AG04449 (cell line): Measurements from ENCODE around the gene ACVRL1.

Experiments used
- CTCF ChIA-PET: fragments of 350-600 bp; formaldehyde crosslinking; extraction: SDS; loops from one replicate; lab custom pipeline; 2021; ENCODE audit warnings: antibody characterized with exemption; lab: Yijun Ruan, JAX
- POLR2A ChIA-PET: fragments of 400-600, 350-600 bp; formaldehyde crosslinking; extraction: SDS; loops from one replicate; lab custom pipeline; 2020; ENCODE audit warnings: antibody characterized with exemption, inconsistent platforms; lab: Yijun Ruan, JAX
- DNase-seq: peaks from one replicate; pipeline ENCODE4 v3.0.0-alpha.2; 2010; ENCODE audit warnings: low read depth, low spot score
- H3K4me3 ChIP-seq: 2 replicates; pipeline ENCODE4 v1.5.1; 2011; ENCODE audit warnings: low read depth, mild to moderate bottlenecking, control low read depth, low read length
- TF ChIP-seq, protein P1 (sequence below): IDR thresholded peaks from one replicate; pipeline ENCODE4 v1.5.1; 2011; ENCODE audit warnings: mild to moderate bottlenecking, moderate library complexity, low read length, control low read depth, inconsistent platforms; ENCODE audit not compliant: insufficient read depth; ENCODE audit errors: missing control alignments

Gene ACVRL1

DNA sequence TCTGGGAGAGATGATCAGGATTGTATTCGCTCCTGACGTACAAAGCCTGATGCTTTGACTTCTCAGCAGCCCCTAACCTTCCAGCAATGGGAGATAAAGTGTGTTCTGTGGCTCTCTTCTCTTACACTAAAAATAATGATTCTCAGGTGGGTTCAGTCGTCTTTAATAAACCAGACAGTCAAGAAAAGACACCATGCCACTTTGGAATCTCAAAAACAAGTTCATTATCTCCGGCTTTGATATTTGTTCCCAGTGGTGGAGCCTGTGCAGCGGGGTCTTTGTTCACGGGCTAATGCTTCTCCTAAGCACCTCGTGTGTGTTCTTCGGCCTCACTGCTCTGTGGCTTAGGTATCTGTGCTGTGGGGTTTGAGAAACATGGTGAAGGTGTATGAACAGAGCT is 45.8 kb downstream of the ACVRL1 start:
- TF ChIP-seq, protein P1, sequence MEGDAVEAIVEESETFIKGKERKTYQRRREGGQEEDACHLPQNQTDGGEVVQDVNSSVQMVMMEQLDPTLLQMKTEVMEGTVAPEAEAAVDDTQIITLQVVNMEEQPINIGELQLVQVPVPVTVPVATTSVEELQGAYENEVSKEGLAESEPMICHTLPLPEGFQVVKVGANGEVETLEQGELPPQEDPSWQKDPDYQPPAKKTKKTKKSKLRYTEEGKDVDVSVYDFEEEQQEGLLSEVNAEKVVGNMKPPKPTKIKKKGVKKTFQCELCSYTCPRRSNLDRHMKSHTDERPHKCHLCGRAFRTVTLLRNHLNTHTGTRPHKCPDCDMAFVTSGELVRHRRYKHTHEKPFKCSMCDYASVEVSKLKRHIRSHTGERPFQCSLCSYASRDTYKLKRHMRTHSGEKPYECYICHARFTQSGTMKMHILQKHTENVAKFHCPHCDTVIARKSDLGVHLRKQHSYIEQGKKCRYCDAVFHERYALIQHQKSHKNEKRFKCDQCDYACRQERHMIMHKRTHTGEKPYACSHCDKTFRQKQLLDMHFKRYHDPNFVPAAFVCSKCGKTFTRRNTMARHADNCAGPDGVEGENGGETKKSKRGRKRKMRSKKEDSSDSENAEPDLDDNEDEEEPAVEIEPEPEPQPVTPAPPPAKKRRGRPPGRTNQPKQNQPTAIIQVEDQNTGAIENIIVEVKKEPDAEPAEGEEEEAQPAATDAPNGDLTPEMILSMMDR = no peak
- no peak for DNase-seq
- ChIA-PET POLR2A (no interaction called here), CTCF (interaction anchor here (6.4 kb wide), 1 partner anchor 30 kb away, joined by 23 read pairs; no protein-coding TSS in a partner anchor)
- H3K4me3 ChIP-seq = peak overlapping the region; percentile 83

GRCh38 chr12:51953864-51954263 is 46.6 kb downstream of the ACVRL1 start:
- no peak overlapping the region for H3K4me3 ChIP-seq
- TF ChIP-seq, protein P1 = no peak
- ChIA-PET CTCF (interaction anchor here (0.9 to 6.4 kb wide), 2 partner anchors 31 to 39 kb away, joined by 4 to 23 read pairs; no protein-coding TSS in a partner anchor), POLR2A (no interaction called here)
- DNase-seq = no peak

GRCh38 chr12:51954561-51955361 is 47.5 kb downstream of the ACVRL1 start:
- H3K4me3 ChIP-seq = no peak overlapping the region
- TF ChIP-seq, protein P1 = no peak
- ChIA-PET POLR2A (no interaction called here), CTCF (interaction anchor here (0.9 to 6.4 kb wide), 4 partner anchors 17 to 39 kb away, joined by 4 to 23 read pairs (median 5); no protein-coding TSS in a partner anchor)
- DNase-seq = no peak

DNA sequence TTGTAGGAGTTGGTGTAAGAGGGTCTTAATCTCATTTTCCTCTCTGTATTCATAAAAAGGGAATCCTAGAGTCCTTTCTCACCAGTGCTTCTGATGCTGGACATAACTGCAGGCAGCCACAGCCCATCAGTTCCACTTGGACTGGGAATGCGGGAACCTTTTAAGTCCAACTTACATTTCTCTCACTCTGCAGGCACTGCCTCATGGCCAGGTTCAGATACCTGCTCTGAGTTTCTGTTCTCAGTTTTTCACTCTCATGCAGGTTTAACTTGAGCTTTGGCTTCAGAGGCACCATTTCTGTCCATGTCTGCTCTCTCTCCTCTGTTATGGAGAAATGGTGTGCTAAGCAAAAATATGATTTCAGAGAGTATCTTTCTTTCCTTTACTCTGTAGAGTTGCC is 48.4 kb downstream of the ACVRL1 start:
- ChIA-PET CTCF (interaction anchor here (0.9 to 6.4 kb wide), 5 partner anchors 15 to 37 kb away, joined by 4 to 23 read pairs (median 5); no protein-coding TSS in a partner anchor), POLR2A (no interaction called here)
- no peak for DNase-seq
- TF ChIP-seq, protein P1 = no peak
- no peak overlapping the region for H3K4me3 ChIP-seq

- CTCF ChIA-PET = interaction anchor here (1.4 to 6.4 kb wide), 5 partner anchors 12 to 65 kb away, joined by 3 to 23 read pairs (median 5); no protein-coding TSS in a partner anchor
- H3K4me3 ChIP-seq = no peak overlapping the region
- TF ChIP-seq, protein P1 = no peak
- POLR2A ChIA-PET = no interaction called here
- DNase-seq = no peak
Measured at GRCh38 chr12:51958542-51958941, 51.2 kb downstream of the ACVRL1 start.

GRCh38 chr12:51959211-51959610 is 51.9 kb downstream of the ACVRL1 start:
- TF ChIP-seq, protein P1 = no peak
- ChIA-PET POLR2A (no interaction called here), CTCF (interaction anchor here (0.6 to 6.4 kb wide), 6 partner anchors 11 to 102 kb away, joined by 3 to 23 read pairs (median 4); no protein-coding TSS in a partner anchor)
- no peak overlapping the region for H3K4me3 ChIP-seq
- DNase-seq = no peak
